ENCODE data around the gene RUNX3. TPM values are rescaled to one million over a fixed set of nuclear protein-coding genes. Genes with fewer than 3 reads are reported as not detected.

Gene RUNX3
- total RNA-seq, 1 donor: not detected

DNA sequence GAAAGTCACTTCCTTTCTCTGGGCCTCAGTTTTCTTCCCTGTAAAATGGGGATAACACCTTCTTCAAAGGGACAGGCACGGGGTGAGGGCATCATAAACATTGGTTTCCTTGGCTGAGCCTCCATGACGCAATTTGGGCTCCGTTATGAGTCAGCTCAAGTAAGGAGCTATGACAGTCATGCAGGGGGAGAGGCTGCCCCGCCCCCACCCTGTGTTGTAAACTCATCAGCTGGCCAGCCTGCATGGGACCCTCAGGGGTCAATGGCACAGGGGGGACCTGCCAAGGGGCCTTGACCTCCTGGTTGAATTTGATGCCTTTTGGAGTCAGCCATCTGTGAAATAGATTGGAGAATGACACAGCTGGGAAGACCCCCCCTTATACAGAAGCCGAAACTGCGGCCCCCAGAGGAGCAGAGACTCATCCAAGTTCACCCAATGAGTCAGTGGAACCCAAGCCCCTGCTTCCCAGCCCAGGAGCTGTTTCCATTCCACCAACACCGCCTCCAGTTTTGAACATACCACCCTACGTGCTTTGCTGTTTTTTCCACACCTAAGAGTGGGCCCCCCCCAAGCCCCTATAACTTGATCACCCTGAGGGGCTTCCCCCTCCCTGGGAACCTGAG lies 36.8 kb upstream of the RUNX3 start:
- H3K4me3 ChIP-seq (ENCODE audit: low read depth, low read length): no peak overlapping the region
- DNase-seq (ENCODE audit: low read depth): peak; percentile 76
- no peak for TF ChIP-seq CTCF (IDR thresholded peaks at IDR 0.05; ENCODE audit: insufficient read depth, low read depth, low read length)

DNA sequence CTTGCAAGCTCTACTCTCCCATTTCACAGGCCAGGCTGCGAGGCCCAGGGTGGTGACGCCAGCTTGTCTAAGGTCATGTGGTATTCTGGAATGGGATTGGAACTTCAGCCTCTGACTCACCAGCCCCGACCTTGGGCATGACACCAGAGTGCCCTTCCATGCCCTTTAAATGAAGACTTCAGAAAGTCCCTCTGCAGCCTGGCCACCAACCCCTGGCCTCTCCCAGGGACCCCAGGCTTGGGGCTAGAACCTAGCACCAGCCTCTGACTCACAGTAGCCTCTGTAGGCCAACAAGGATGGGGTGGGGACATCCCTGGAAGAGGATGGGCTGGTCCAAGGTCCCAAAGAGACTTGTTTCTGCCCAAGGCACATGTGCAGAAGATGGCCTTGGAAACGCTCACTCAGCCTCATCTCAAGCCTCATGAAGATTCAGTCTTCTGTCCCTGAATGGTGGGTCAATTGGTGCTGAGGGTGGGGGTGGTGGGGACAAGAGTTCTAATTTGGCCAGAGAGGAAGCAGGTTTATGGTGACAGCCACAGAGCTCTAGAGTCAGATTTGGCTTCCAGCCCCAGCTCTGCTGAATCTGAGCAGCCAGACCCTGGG lies 36.1 kb upstream of the RUNX3 start:
- no peak for DNase-seq (ENCODE audit: low read depth)
- H3K4me3 ChIP-seq (ENCODE audit: low read depth, low read length): no peak overlapping the region
- TF ChIP-seq CTCF (IDR thresholded peaks at IDR 0.05; ENCODE audit: insufficient read depth, low read depth, low read length): no peak

- H3K4me3 ChIP-seq (ENCODE audit: low read depth, low read length): no peak overlapping the region
- DNase-seq (ENCODE audit: low read depth): no peak
- TF ChIP-seq CTCF (IDR thresholded peaks at IDR 0.05; ENCODE audit: insufficient read depth, low read depth, low read length): no peak
Observed at GRCh38 chr1:24965571-24965930, 35.5 kb upstream of the RUNX3 start.

DNA sequence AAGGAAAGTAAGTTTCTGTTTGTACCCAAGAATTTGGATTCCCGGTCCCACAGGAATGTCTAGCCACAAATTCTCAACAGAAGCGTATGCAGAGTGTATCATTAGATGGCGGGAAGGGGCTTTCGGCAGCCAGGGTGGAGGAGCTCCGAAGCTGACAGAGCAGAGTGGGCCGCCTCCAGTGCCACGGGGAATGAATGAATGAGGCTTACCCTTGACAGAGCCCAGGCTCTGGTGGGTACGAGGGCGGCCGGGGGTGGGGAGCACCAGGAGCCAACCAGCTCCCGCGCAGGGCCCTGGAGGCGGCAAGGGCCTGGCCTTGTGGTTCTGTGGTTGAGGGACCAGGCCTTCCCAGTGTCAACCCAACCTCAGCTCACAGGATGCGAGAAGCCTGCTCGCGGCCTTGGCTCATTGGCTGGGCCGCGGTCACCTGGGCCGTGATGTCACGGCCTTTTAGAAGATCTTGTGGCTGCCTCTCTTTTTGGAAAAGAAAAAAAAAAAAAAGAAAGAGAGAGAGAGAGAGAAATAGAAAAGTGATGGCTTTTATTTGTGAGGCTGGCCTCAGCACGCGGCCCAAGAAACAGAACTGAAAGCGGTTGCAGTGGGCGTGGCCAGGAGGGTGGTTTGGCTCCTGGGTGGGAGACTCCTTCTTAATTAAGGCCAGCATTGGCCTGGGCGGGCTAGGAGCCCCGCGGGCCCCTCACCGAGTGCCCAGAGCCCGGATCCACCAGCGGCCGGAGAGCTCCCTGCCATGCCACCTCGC lies 34.9 kb upstream of the RUNX3 start:
- DNase-seq (ENCODE audit: low read depth): no peak
- H3K4me3 ChIP-seq (ENCODE audit: low read depth, low read length): no peak overlapping the region
- TF ChIP-seq CTCF (IDR thresholded peaks at IDR 0.05; ENCODE audit: insufficient read depth, low read depth, low read length): no peak

GRCh38 chr1:24963943-24964693 lies 34.0 kb upstream of the RUNX3 start:
- H3K4me3 ChIP-seq (ENCODE audit: low read depth, low read length): no peak overlapping the region
- no peak for DNase-seq (ENCODE audit: low read depth)
- TF ChIP-seq CTCF (IDR thresholded peaks at IDR 0.05; ENCODE audit: insufficient read depth, low read depth, low read length): no peak

DNA sequence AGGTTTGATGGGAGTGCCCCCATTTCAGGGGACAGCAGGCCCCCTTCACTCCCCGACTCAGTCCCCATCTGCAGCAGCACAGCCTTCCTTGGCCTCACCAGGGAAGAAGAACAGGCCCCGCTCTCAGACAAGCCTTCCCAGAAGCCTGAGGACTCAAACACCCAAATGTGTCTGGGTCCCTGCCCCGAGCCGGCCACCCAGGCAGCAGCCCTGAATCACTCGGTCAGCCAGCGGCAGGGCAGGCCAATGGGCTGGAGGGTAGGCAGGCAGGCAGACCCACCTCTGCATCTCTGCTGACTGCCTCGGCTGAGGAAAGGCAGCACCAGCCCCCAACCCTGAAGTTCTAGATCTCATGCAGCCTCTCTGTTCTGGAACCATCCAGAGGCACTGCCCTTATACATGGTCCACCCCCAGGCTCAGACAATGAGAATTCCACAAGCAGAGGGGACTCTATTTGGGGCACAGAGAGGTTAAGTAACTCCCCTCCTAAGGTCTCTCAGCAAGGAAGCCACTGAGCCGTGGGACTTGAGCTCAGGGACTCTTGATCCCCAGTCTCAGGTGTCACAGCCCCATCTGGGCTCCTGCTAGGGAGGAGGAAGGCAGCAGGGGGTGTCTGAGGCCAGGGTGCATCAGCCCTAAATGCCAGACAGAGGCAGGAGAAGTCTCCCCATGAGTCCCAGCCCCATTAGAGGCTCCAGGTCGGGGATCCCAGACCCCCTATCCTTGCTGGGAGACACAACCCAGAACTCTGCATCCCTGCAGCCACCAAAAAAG lies 33.2 kb upstream of the RUNX3 start:
- no peak for DNase-seq (ENCODE audit: low read depth)
- TF ChIP-seq CTCF (IDR thresholded peaks at IDR 0.05; ENCODE audit: insufficient read depth, low read depth, low read length): no peak
- H3K4me3 ChIP-seq (ENCODE audit: low read depth, low read length): no peak overlapping the region
